GM12864 (cell line): ENCODE results near the gene FRMD1.

Experiments used
- DNase-seq: peaks from one replicate; pipeline ENCODE4 v3.0.0-alpha.2; 2011; ENCODE audit warnings: low read depth
- H3K4me3 ChIP-seq: 2 replicates; pipeline ENCODE4 v1.5.1; 2011; ENCODE audit warnings: mild to moderate bottlenecking, low read depth, low read length, control low read depth
- CTCF ChIP-seq: IDR thresholded peaks from 2 replicates; pipeline ENCODE4 v1.5.1; 2011; ENCODE audit warnings: low read depth, mild to moderate bottlenecking, moderate library complexity, low read length, control low read depth, inconsistent platforms; ENCODE audit errors: missing control alignments

FRMD1 gene

GRCh38 chr6:168045141-168045691 is 33.8 kb downstream of the FRMD1 start:
- no peak for TF ChIP-seq CTCF
- DNase-seq = no peak
- no peak overlapping the region for H3K4me3 ChIP-seq

- TF ChIP-seq CTCF = no peak
- H3K4me3 ChIP-seq = no peak overlapping the region
- no peak for DNase-seq
Observed at GRCh38 chr6:168044521-168045130, 34.4 kb downstream of the FRMD1 start.

GRCh38 chr6:168043848-168044415 is 35.1 kb downstream of the FRMD1 start:
- TF ChIP-seq CTCF = no peak
- DNase-seq = no peak
- no peak overlapping the region for H3K4me3 ChIP-seq

DNA sequence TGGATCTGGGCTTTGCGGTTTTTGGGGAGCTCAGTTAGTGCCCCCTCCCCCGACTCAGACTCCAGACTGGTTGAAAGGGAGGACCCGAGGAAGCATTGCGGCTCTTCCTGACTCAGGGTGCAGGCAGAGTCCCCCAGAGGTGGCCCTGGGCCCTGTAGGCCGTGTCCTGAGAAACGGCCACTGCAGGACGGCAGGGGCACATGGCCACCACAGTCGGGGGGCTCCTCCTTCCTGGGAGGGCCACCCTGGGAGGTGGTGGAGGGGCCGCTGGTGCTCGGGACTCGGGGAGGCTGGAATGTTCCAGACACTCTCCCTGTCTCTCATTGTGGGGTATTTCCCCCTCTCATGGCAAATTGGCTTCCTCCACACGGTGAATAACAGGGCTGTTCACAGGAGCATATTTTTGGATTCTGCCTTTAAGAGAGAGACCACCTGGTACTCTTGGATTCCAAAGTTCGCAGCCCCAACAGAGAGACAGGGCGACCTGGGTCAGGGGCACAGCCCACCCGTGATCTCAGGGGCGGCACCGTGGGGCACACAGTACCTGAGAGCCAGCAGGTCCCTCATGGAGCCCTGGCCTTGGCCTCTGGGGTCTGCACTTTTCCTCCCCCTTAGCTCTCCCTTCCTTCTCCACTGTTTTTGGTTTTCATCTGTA is 35.7 kb downstream of the FRMD1 start:
- DNase-seq = no peak
- TF ChIP-seq CTCF = no peak
- H3K4me3 ChIP-seq = no peak overlapping the region

DNA sequence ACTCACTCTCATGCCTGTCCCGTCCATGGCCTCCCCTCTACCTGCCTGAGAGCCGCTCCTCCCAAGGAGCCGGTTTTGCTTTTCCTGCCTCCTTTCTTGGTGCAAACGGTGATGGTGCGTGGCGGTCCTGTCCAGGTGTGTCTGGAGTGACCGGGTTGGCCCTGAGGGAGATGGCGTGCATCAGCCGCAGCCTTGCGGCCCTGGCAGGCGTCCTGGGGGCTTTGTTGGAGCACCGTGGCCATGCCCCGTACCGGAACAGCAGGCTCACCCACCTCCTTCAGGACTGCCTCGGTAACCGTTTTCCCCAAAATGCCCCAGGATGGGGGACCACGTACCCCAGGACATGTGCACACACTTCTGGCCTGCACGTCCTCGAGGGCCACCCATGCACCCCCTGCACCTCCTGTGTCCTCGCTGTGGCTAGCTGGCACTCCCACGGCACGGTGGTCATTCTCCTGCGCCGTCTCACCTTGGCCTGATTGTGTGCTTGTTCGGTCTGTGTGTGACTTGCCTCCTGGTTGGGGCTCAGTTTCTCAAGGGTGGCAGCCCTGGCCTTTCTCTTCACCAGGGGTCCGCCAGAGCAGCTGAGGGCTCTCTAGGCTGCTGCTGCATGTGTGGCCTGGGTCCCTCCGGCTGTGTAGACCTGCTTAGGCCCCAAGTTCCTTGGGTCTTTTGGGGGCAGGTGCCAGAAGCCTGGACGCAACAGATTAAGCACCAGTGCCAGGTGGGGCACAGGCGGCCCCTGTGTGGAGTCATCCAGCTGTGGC is 36.4 kb downstream of the FRMD1 start:
- DNase-seq = no peak
- no peak for TF ChIP-seq CTCF
- H3K4me3 ChIP-seq = no peak overlapping the region

GRCh38 chr6:168041928-168042327 is 37.1 kb downstream of the FRMD1 start:
- DNase-seq = no peak
- TF ChIP-seq CTCF = no peak
- H3K4me3 ChIP-seq = no peak overlapping the region
